Measurements from ENCODE around the gene STAT1. TPM values are rescaled to one million over a fixed set of nuclear protein-coding genes. Genes with fewer than 3 reads are reported as not detected.

The STAT1 gene
- total RNA-seq, 1 experiment from 2014 or later, result 135 TPM

- Histone ChIP-seq H3K4me3 (peak overlapping the region; percentile 68), H3K36me3 (no peaks in the 10 kb centered on the region), H3K27me3 (no peaks in the 10 kb centered on the region), H3K4me1 (peaks cover 8% of the 10 kb centered on the region; the same call in 1 of the 2 replicates), H3K27ac (peak overlapping the region; percentile 63), H3K9me3 (replicated peaks) (no peaks in the 10 kb centered on the region)
- peak; percentile 99 to 100 for DNase-seq
Observed at GRCh38 chr2:191020221-191020741, 6.3 kb upstream of the STAT1 start.

GRCh38 chr2:191019376-191019775 lies 5.4 kb upstream of the STAT1 start:
- Histone ChIP-seq H3K9me3 (replicated peaks) (no peaks in the 10 kb centered on the region), H3K36me3 (no peaks in the 10 kb centered on the region), H3K4me1 (peaks cover 13% of the 10 kb centered on the region; the same call in 1 of the 2 replicates), H3K4me3 (no peak overlapping the region), H3K27me3 (no peaks in the 10 kb centered on the region), H3K27ac (no peak overlapping the region)
- DNase-seq, result no peak

- Histone ChIP-seq H3K27ac (no peak overlapping the region), H3K36me3 (no peaks in the 10 kb centered on the region), H3K27me3 (no peaks in the 10 kb centered on the region), H3K9me3 (replicated peaks) (no peaks in the 10 kb centered on the region), H3K4me3 (no peak overlapping the region), H3K4me1 (peaks cover 13% of the 10 kb centered on the region; the same call in 1 of the 2 replicates)
- DNase-seq, result no peak
Observed at GRCh38 chr2:191018643-191019119, 4.7 kb upstream of the STAT1 start.

- Histone ChIP-seq H3K4me3 (no peak overlapping the region), H3K4me1 (peaks cover 13% of the 10 kb centered on the region; the same call in 1 of the 2 replicates), H3K27me3 (no peaks in the 10 kb centered on the region), H3K36me3 (no peaks in the 10 kb centered on the region), H3K27ac (no peak overlapping the region), H3K9me3 (replicated peaks) (no peaks in the 10 kb centered on the region)
- DNase-seq, result no peak
Observed at GRCh38 chr2:191018048-191018447, 4.1 kb upstream of the STAT1 start.

GRCh38 chr2:191015831-191016230 lies 1.9 kb upstream of the STAT1 start:
- no peak overlapping the region for H3K4me3 ChIP-seq
- no peaks in the 10 kb centered on the region for H3K27me3 ChIP-seq
- peaks cover 8% of the 10 kb centered on the region; the same call in 1 of the 2 replicates for H3K4me1 ChIP-seq
- H3K27ac ChIP-seq, result no peak overlapping the region
- no peak for DNase-seq
- no peaks in the 10 kb centered on the region for H3K9me3 ChIP-seq (replicated peaks)
- no peaks in the 10 kb centered on the region for H3K36me3 ChIP-seq

- Histone ChIP-seq H3K27me3 (no peaks in the 10 kb centered on the region), H3K27ac (no peak overlapping the region), H3K9me3 (replicated peaks) (no peaks in the 10 kb centered on the region), H3K36me3 (peaks cover 2% of the 10 kb centered on the region; the same call in 1 of the 2 replicates), H3K4me3 (no peak overlapping the region), H3K4me1 (peaks cover 7% of the 10 kb centered on the region; the same call in 1 of the 2 replicates)
- no peak for DNase-seq
Observed at GRCh38 chr2:191015239-191015638, 1.3 kb upstream of the STAT1 start.

GRCh38 chr2:191014653-191015020 lies 666 bp upstream of the STAT1 start:
- H3K9me3 ChIP-seq (replicated peaks), result no peaks in the 10 kb centered on the region
- peaks cover 8% of the 10 kb centered on the region for H3K36me3 ChIP-seq
- H3K4me3 ChIP-seq, result peak overlapping the region; percentile 90
- peak overlapping the region; percentile 57; the same call in 1 of the 2 replicates for H3K27ac ChIP-seq
- H3K4me1 ChIP-seq, result peaks cover 6% of the 10 kb centered on the region; the same call in 1 of the 2 replicates
- H3K27me3 ChIP-seq, result no peaks in the 10 kb centered on the region
- DNase-seq, result no peak

GRCh38 chr2:191013682-191013931 lies 364 bp downstream of the STAT1 start:
- Histone ChIP-seq H3K9me3 (replicated peaks) (no peaks in the 10 kb centered on the region), H3K4me3 (peak overlapping the region; percentile 90), H3K4me1 (peaks cover 5% of the 10 kb centered on the region; the same call in 1 of the 2 replicates), H3K27ac (peak overlapping the region; percentile 57), H3K36me3 (peaks cover 18% of the 10 kb centered on the region), H3K27me3 (no peaks in the 10 kb centered on the region)
- no peak for DNase-seq

- H3K4me3 ChIP-seq, result peak overlapping the region; percentile 90
Observed at GRCh38 chr2:191012845-191013681, 908 bp downstream of the STAT1 start.

GRCh38 chr2:191012346-191012745 lies 1.6 kb downstream of the STAT1 start:
- Histone ChIP-seq H3K4me1 (peaks cover 5% of the 10 kb centered on the region; the same call in 1 of the 2 replicates), H3K9me3 (replicated peaks) (no peaks in the 10 kb centered on the region), H3K27ac (no peak overlapping the region), H3K27me3 (no peaks in the 10 kb centered on the region), H3K36me3 (peaks cover 31% of the 10 kb centered on the region), H3K4me3 (no peak overlapping the region)
- no peak for DNase-seq

More at GRCh38 chr2:191012845-191013681, 908 bp downstream of the STAT1 start:
- Histone ChIP-seq H3K36me3 (peaks cover 23% of the 10 kb centered on the region), H3K27ac (peak overlapping the region; percentile 57; the same call in 1 of the 2 replicates), H3K27me3 (no peaks in the 10 kb centered on the region), H3K9me3 (replicated peaks) (no peaks in the 10 kb centered on the region), H3K4me1 (peaks cover 5% of the 10 kb centered on the region; the same call in 1 of the 2 replicates)
- peak in 1 of 2 experiments; percentile 39 for DNase-seq

- Histone ChIP-seq H3K27ac (no peak overlapping the region), H3K4me3 (no peak overlapping the region), H3K27me3 (no peaks in the 10 kb centered on the region), H3K4me1 (peaks cover 5% of the 10 kb centered on the region; the same call in 1 of the 2 replicates), H3K36me3 (peaks cover 42% of the 10 kb centered on the region), H3K9me3 (replicated peaks) (no peaks in the 10 kb centered on the region)
- no peak for DNase-seq
Observed at GRCh38 chr2:191010887-191011885, 2.8 kb downstream of the STAT1 start.

GRCh38 chr2:191009541-191010374 lies 4.2 kb downstream of the STAT1 start:
- Histone ChIP-seq H3K9me3 (replicated peaks) (no peaks in the 10 kb centered on the region; the same call in 1 of the 2 replicates), H3K4me1 (peaks cover 3% of the 10 kb centered on the region; the same call in 1 of the 2 replicates), H3K4me3 (no peak overlapping the region), H3K27ac (no peak overlapping the region), H3K36me3 (peaks cover 57% of the 10 kb centered on the region), H3K27me3 (no peaks in the 10 kb centered on the region)
- no peak for DNase-seq

GRCh38 chr2:191008286-191008685 lies 5.7 kb downstream of the STAT1 start:
- Histone ChIP-seq H3K27ac (no peak overlapping the region), H3K4me3 (no peak overlapping the region), H3K36me3 (peaks cover 71% of the 10 kb centered on the region), H3K4me1 (no peaks in the 10 kb centered on the region), H3K9me3 (replicated peaks) (no peaks in the 10 kb centered on the region; the same call in 1 of the 2 replicates), H3K27me3 (no peaks in the 10 kb centered on the region)
- no peak for DNase-seq

Data from SJCRH30 (cell line).